ENCODE results near the gene TECPR2. TPM values are rescaled to one million over a fixed set of nuclear protein-coding genes. Genes with fewer than 3 reads are reported as not detected.

Gene TECPR2
- polyA plus RNA-seq, 3 donors = 15.0 to 19.0 (median 16.0) TPM

GRCh38 chr14:102505775-102506625 is 143.3 kb downstream of the TECPR2 start:
- no peak for DNase-seq (ENCODE audit: low read depth in 3 of 3, low spot score in 2 of 3)

- no peak for DNase-seq (ENCODE audit: low read depth in 3 of 3, low spot score in 2 of 3)
Observed at GRCh38 chr14:102506626-102506925, 143.8 kb downstream of the TECPR2 start.

- DNase-seq (ENCODE audit: low read depth in 3 of 3, low spot score in 2 of 3) = no peak
Observed at GRCh38 chr14:102507081-102507856, 144.5 kb downstream of the TECPR2 start.

- DNase-seq (ENCODE audit: low read depth in 3 of 3, low spot score in 2 of 3) = no peak
Observed at GRCh38 chr14:102507857-102508312, 145.1 kb downstream of the TECPR2 start.

- DNase-seq (ENCODE audit: low read depth in 3 of 3, low spot score in 2 of 3) = no peak
Observed at GRCh38 chr14:102508410-102508773, 145.7 kb downstream of the TECPR2 start.

GRCh38 chr14:102508774-102509745 is 146.3 kb downstream of the TECPR2 start:
- no peak for DNase-seq (ENCODE audit: low read depth in 3 of 3, low spot score in 2 of 3)

GRCh38 chr14:102509746-102510615 is 147.2 kb downstream of the TECPR2 start, which contains the start of gene ANKRD9:
ANKRD9 (minus strand) TSS chr14:102509776; CDS start chr14:102507889, 1,887 bp downstream.
- DNase-seq (ENCODE audit: low read depth in 3 of 3, low spot score in 2 of 3) = peak in 2 of 3 donors; percentile 81 to 84

GRCh38 chr14:102510616-102511520 is 148.1 kb downstream of the TECPR2 start:
- DNase-seq (ENCODE audit: low read depth in 3 of 3, low spot score in 2 of 3) = no peak

GRCh38 chr14:102511538-102511937 is 148.8 kb downstream of the TECPR2 start:
- DNase-seq (ENCODE audit: low read depth in 3 of 3, low spot score in 2 of 3) = no peak

GRCh38 chr14:102512793-102513300 is 150.1 kb downstream of the TECPR2 start:
- no peak for DNase-seq (ENCODE audit: low read depth in 3 of 3, low spot score in 2 of 3)

- DNase-seq (ENCODE audit: low read depth in 3 of 3, low spot score in 2 of 3) = no peak
Observed at GRCh38 chr14:102513899-102514772, 151.4 kb downstream of the TECPR2 start.

GRCh38 chr14:102514987-102515733 is 152.4 kb downstream of the TECPR2 start:
- DNase-seq (ENCODE audit: low read depth in 3 of 3, low spot score in 2 of 3) = no peak

- no peak for DNase-seq (ENCODE audit: low read depth in 3 of 3, low spot score in 2 of 3)
Observed at GRCh38 chr14:102516531-102517391, 154.0 kb downstream of the TECPR2 start.

GRCh38 chr14:102517392-102518062 is 154.8 kb downstream of the TECPR2 start:
- DNase-seq (ENCODE audit: low read depth in 3 of 3, low spot score in 2 of 3) = no peak

- DNase-seq (ENCODE audit: low read depth in 3 of 3, low spot score in 2 of 3) = no peak
Observed at GRCh38 chr14:102518063-102518648, 155.4 kb downstream of the TECPR2 start.

All from right renal cortex interstitium (tissue), 3 donors.